ENCODE results near the gene CALCOCO1. TPM values are rescaled to one million over a fixed set of nuclear protein-coding genes. Genes with fewer than 3 reads are reported as not detected.
"Not testable (repeated sequence)": the region's sequence is repeated elsewhere in the genome, so short reads cannot be mapped to it uniquely, and the experiment has no call there.

Gene CALCOCO1, protein sequence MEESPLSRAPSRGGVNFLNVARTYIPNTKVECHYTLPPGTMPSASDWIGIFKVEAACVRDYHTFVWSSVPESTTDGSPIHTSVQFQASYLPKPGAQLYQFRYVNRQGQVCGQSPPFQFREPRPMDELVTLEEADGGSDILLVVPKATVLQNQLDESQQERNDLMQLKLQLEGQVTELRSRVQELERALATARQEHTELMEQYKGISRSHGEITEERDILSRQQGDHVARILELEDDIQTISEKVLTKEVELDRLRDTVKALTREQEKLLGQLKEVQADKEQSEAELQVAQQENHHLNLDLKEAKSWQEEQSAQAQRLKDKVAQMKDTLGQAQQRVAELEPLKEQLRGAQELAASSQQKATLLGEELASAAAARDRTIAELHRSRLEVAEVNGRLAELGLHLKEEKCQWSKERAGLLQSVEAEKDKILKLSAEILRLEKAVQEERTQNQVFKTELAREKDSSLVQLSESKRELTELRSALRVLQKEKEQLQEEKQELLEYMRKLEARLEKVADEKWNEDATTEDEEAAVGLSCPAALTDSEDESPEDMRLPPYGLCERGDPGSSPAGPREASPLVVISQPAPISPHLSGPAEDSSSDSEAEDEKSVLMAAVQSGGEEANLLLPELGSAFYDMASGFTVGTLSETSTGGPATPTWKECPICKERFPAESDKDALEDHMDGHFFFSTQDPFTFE
- total RNA-seq, result 10 to 100 TPM; 17.1 to 20.4 TPM

GRCh38 chr12:53727310-53728041 is at the start of gene CALCOCO1:
Gene CALCOCO1 (minus strand): TSS chr12:53727452. CDS start chr12:53725242, 2,210 bp downstream.
- Mint-ChIP-seq H3K4me3 (peak within 1 kb of the TSS; percentile 80), H3K9me3 (ENCODE audit: low read depth) (no peaks in the 10 kb centered on the region), H3K4me1 (peaks cover 20% of the 10 kb centered on the region), H3K27me3 (no peaks in the 10 kb centered on the region), H3K36me3 (ENCODE audit: low read depth) (no peaks in the 10 kb centered on the region), H3K27ac (peak within 1 kb of the TSS; percentile 73)
- ATAC-seq (peak; percentile 99), DNase-seq (peak; percentile 99)
- POLR2A ChIA-PET, result interaction anchor here (0.6 to 0.9 kb wide), 3 partner anchors 16 to 337 kb away, joined by 3 to 6 read pairs (median 3); no protein-coding TSS in a partner anchor
- CTCF ChIA-PET, result interaction anchor here (0.6 to 15.7 kb wide), 7 partner anchors 8 to 122 kb away, joined by 3 to 230 read pairs (median 4); no protein-coding TSS in a partner anchor
- intact Hi-C loops (cut with DNase I, micrococcal nuclease), result loop anchor here (1.0 to 5.0 kb wide), 13 partner anchors 11 to 721 kb away; partner anchors contain the start of genes ATF7 (in 2 of the 2), TARBP2 (in 2 of the 2), AAAS (in 1 of the 2) and ATP5MC2 (in 1 of the 2)

DNA sequence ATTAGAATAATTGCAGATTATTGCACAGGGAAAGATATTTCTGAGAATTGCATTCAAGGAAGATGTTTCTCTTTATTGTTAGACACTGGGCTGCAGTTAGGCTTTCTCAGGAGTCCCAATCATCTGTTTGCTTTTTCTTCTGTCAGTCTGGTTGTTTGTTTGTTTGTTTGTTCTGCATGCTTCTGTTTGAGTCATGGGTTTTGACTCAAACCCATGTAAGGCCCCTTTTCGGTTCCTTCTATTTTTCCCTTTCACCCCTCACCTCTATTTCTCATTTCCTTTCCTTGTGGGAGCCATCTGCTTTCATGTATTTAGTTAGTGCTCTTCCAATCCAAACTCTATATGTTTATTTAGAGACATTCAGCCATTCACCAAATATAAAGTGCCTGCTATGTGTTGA is 49.6 kb upstream of the CALCOCO1 start:
- ChIA-PET POLR2A (no interaction called here), CTCF (interaction anchor here (0.8 to 1.8 kb wide), 2 partner anchors 8 to 873 kb away, joined by 3 to 4 read pairs; no protein-coding TSS in a partner anchor)
- intact Hi-C loops (cut with DNase I, micrococcal nuclease), result no loop called here

GRCh38 chr12:53775478-53776145 is 48.4 kb upstream of the CALCOCO1 start:
- ATAC-seq (no peak), DNase-seq (no peak)
- ChIA-PET POLR2A (interaction anchor here (0.7 kb wide), 1 partner anchor 827 kb away, joined by 3 read pairs; the partner anchor contains the start of gene KRT18), CTCF (interaction anchor here (0.7 to 1.8 kb wide), 2 partner anchors 9 to 10 kb away, joined by 4 read pairs; no protein-coding TSS in a partner anchor)
- Mint-ChIP-seq H3K4me1 (no peaks in the 10 kb centered on the region), H3K9me3 (ENCODE audit: low read depth) (no peaks in the 10 kb centered on the region), H3K4me3 (no peak overlapping the region), H3K27ac (no peak overlapping the region), H3K36me3 (ENCODE audit: low read depth) (no peaks in the 10 kb centered on the region), H3K27me3 (peaks cover 30% of the 10 kb centered on the region)
- intact Hi-C loops (cut with DNase I, micrococcal nuclease), result no loop called here

More for the DNA sequence above, 49.6 kb upstream of the CALCOCO1 start:
- Mint-ChIP-seq H3K4me1 (no peaks in the 10 kb centered on the region), H3K9me3 (ENCODE audit: low read depth) (no peaks in the 10 kb centered on the region), H3K4me3 (no peak overlapping the region), H3K36me3 (ENCODE audit: low read depth) (no peaks in the 10 kb centered on the region), H3K27ac (no peak overlapping the region), H3K27me3 (peaks cover 31% of the 10 kb centered on the region)
- ATAC-seq (no peak), DNase-seq (no peak)

- DNase-seq (no peak), ATAC-seq (no peak)
- intact Hi-C loops (cut with DNase I, micrococcal nuclease), result no loop called here
- ChIA-PET CTCF (interaction anchor here (3.2 kb wide), 1 partner anchor 24 kb away, joined by 13 read pairs; no protein-coding TSS in a partner anchor), POLR2A (no interaction called here)
- Mint-ChIP-seq H3K27me3 (peaks cover 35% of the 10 kb centered on the region), H3K4me1 (no peaks in the 10 kb centered on the region), H3K9me3 (ENCODE audit: low read depth) (no peaks in the 10 kb centered on the region), H3K36me3 (ENCODE audit: low read depth) (no peaks in the 10 kb centered on the region), H3K27ac (no peak overlapping the region), H3K4me3 (no peak overlapping the region)
Measured at GRCh38 chr12:53770281-53770680, 43.0 kb upstream of the CALCOCO1 start.

DNA sequence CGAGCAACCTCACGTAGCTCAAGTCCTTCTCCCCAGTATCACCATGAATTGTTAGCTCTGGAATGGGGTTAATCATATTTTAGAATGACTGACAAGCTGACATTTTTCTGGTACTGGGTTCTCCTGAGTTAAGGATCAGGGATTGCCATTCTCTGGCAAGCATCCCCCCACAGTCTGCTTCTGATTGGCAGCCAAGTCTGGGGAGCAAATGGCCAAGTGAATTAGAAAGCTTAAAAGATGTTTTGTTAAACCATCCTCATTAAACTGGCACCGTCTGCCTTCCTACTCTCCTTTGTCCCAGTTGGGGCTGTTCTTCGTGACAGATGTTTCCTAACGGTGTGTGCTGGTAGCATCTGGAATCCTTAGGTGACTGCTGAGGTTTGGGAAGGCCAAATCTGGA is 41.7 kb upstream of the CALCOCO1 start:
- no peaks in the 10 kb centered on the region for H3K36me3 Mint-ChIP-seq (ENCODE audit: low read depth)
- H3K4me1 Mint-ChIP-seq, result no peaks in the 10 kb centered on the region
- ATAC-seq (no peak), DNase-seq (no peak)
- H3K4me3 Mint-ChIP-seq, result no peak overlapping the region
- ChIA-PET POLR2A (interaction anchor here (0.7 kb wide), 1 partner anchor 127 kb away, joined by 4 read pairs; no protein-coding TSS in a partner anchor), CTCF (interaction anchor here (0.8 to 3.2 kb wide), 4 partner anchors 12 to 439 kb away, joined by 3 to 13 read pairs (median 6); no protein-coding TSS in a partner anchor)
- H3K27ac Mint-ChIP-seq, result no peak overlapping the region
- intact Hi-C loops (cut with DNase I, micrococcal nuclease), result no loop called here
- peaks cover 40% of the 10 kb centered on the region for H3K27me3 Mint-ChIP-seq
- no peaks in the 10 kb centered on the region for H3K9me3 Mint-ChIP-seq (ENCODE audit: low read depth)

DNA sequence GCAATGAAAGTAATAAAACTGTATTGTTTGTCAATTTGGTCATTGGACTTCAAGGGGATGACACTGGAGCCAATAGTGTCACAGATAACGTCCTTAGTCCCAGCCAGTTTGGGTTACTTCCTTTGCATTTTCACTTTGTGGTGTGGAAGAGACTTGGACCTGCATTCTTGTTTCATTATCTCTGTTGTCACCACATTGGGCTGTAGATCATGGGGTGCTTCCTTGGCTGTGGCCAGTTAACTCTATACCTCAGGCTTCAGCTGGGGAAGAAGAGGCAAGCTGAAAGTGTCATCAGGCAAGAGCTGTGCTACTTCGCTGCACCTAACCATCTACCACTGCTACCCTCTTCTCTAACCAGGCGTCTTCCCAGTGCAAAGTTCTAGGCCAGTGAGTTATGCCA is 39.6 kb upstream of the CALCOCO1 start:
- no peak for ATAC-seq
- CTCF ChIA-PET, result interaction anchor here (2.8 kb wide), 1 partner anchor 10 kb away, joined by 15 read pairs; no protein-coding TSS in a partner anchor
- H3K27me3 Mint-ChIP-seq, result peaks cover 43% of the 10 kb centered on the region
- no peak overlapping the region for H3K27ac Mint-ChIP-seq
- POLR2A ChIA-PET, result no interaction called here
- intact Hi-C loops (cut with DNase I, micrococcal nuclease), result no loop called here
- H3K4me1 Mint-ChIP-seq, result no peaks in the 10 kb centered on the region
- H3K36me3 Mint-ChIP-seq (ENCODE audit: low read depth), result no peaks in the 10 kb centered on the region
- H3K9me3 Mint-ChIP-seq (ENCODE audit: low read depth), result no peaks in the 10 kb centered on the region
- no peak overlapping the region for H3K4me3 Mint-ChIP-seq
- DNase-seq, result no peak

DNA sequence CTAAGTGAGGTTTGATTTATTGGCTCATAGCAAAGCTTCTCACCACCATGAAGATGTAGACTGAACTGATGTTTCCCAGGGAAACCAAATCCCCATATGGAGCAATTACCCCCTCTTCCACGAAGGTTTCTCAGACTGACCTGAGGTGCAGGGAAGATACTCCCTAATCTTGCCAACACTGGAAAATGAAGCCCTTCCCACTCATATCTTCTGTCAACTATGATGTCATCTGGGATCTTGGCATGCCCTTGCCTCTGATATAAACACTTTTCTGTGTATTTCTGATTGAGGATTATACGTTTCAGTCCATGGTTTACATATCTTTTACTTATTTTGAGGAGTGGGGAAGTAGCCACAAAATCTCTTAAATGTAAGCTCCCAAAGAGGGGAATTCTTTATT is 38.6 kb upstream of the CALCOCO1 start:
- Mint-ChIP-seq H3K4me1 (no peaks in the 10 kb centered on the region), H3K4me3 (no peak overlapping the region), H3K36me3 (ENCODE audit: low read depth) (no peaks in the 10 kb centered on the region), H3K27me3 (peaks cover 45% of the 10 kb centered on the region), H3K9me3 (ENCODE audit: low read depth) (no peaks in the 10 kb centered on the region), H3K27ac (no peak overlapping the region)
- no peak for DNase-seq
- ChIA-PET CTCF (interaction anchor here (0.6 to 2.8 kb wide), 6 partner anchors 9 to 1020 kb away, joined by 3 to 15 read pairs (median 4); no protein-coding TSS in a partner anchor), POLR2A (no interaction called here)
- no peak for ATAC-seq
- intact Hi-C loops (cut with DNase I, micrococcal nuclease), result no loop called here

DNA sequence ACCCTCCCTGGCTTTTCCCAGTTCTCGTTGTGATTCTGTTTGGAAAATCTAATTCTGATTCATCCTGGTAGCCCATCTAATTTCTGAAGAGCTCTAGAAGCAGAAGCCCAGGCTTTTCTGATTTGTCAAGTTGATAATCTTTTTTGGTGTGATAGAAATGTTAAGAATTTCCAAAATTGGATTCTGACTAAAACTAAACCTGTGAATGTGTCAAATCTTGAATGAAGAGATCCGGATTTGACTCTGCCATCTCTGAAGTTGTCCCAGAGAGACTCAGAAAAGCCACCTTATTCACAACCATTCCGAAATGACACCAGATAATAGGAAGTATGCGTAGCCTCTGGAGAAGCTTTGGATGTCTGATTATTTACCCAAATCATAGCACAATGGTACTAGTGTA is 37.4 kb upstream of the CALCOCO1 start:
- no peak overlapping the region for H3K4me3 Mint-ChIP-seq
- CTCF ChIA-PET, result interaction anchor here (0.6 to 2.8 kb wide), 7 partner anchors 7 to 21 kb away, joined by 3 to 15 read pairs (median 4); no protein-coding TSS in a partner anchor
- intact Hi-C loops (cut with DNase I, micrococcal nuclease), result no loop called here
- H3K9me3 Mint-ChIP-seq (ENCODE audit: low read depth), result no peaks in the 10 kb centered on the region
- H3K4me1 Mint-ChIP-seq, result no peaks in the 10 kb centered on the region
- H3K27ac Mint-ChIP-seq, result no peak overlapping the region
- H3K27me3 Mint-ChIP-seq, result peaks cover 54% of the 10 kb centered on the region
- POLR2A ChIA-PET, result no interaction called here
- no peaks in the 10 kb centered on the region for H3K36me3 Mint-ChIP-seq (ENCODE audit: low read depth)
- DNase-seq (no peak), ATAC-seq (no peak)

GRCh38 chr12:53762793-53763192 is 35.5 kb upstream of the CALCOCO1 start:
- H3K4me1 Mint-ChIP-seq; H3K9me3 Mint-ChIP-seq (ENCODE audit: low read depth); H3K36me3 Mint-ChIP-seq (ENCODE audit: low read depth); intact Hi-C loops (cut with DNase I, micrococcal nuclease); ATAC-seq; DNase-seq; H3K4me3 Mint-ChIP-seq; POLR2A ChIA-PET; H3K27ac Mint-ChIP-seq: not testable (repeated sequence)
- CTCF ChIA-PET, result interaction anchor here (0.7 kb wide), 1 partner anchor 38 kb away, joined by 3 read pairs; no protein-coding TSS in a partner anchor
- peaks cover 67% of the 10 kb centered on the region for H3K27me3 Mint-ChIP-seq

GRCh38 chr12:53761306-53761705 is 34.1 kb upstream of the CALCOCO1 start:
- ATAC-seq (no peak), DNase-seq (no peak)
- H3K27me3 Mint-ChIP-seq, result peaks cover 58% of the 10 kb centered on the region
- POLR2A ChIA-PET, result interaction anchor here (0.7 kb wide), 1 partner anchor 44 kb away, joined by 4 read pairs; no protein-coding TSS in a partner anchor
- H3K4me3 Mint-ChIP-seq, result no peak overlapping the region
- H3K9me3 Mint-ChIP-seq (ENCODE audit: low read depth), result no peaks in the 10 kb centered on the region
- CTCF ChIA-PET, result interaction anchor here (0.6 to 1.5 kb wide), 4 partner anchors 14 to 642 kb away, joined by 3 to 7 read pairs (median 6); no protein-coding TSS in a partner anchor
- intact Hi-C loops (cut with DNase I, micrococcal nuclease), result no loop called here
- H3K36me3 Mint-ChIP-seq (ENCODE audit: low read depth), result no peaks in the 10 kb centered on the region
- peaks cover 5% of the 10 kb centered on the region for H3K4me1 Mint-ChIP-seq
- H3K27ac Mint-ChIP-seq, result no peak overlapping the region

Measured in activated CD4-positive, alpha-beta T cell treated with anti-CD3 and anti-CD28 coated beads for 36 hours (primary cell).